A549 (cell line): ENCODE data around the gene FAM32A. TPM values are rescaled to one million over a fixed set of nuclear protein-coding genes. Genes with fewer than 3 reads are reported as not detected.

Experiments used
- ATAC-seq, 2 experiments: fragments of 200-7000 bp in 1 of 2; fragments of >200 bp in 1 of 2; cut with Nextera tagmentation in 1 of 2; cut with Tn5 transposase in 1 of 2; 3 replicates each; pipeline versions ENCODE4 v1.8.0 to v1.9.1; 2018 to 2020; ENCODE audit warnings: mild to moderate bottlenecking in 1 of 2, moderate library complexity in 1 of 2
- CTCF ChIA-PET: fragments of 300-600 bp; sonication (Branson Sonifier 250); formaldehyde crosslinking; extraction: SDS; loops from one replicate; lab custom pipeline; 2021; ENCODE audit warnings: antibody characterized with exemption, inconsistent platforms; lab: Yijun Ruan, JAX
- POLR2A ChIA-PET: fragments of 350-600 bp; formaldehyde crosslinking; extraction: SDS; loops from one replicate; lab custom pipeline; 2021; ENCODE audit warnings: antibody characterized with exemption, inconsistent platforms; lab: Yijun Ruan, JAX
- DNase-seq, 2 experiments: peaks; one replicate each; pipeline versions ENCODE4 v3.0.0 to v3.0.0-alpha.2; 2011 to 2016; ENCODE audit warnings: low read depth in 1 of 2, low spot score in 1 of 2
- FAIRE-seq: peaks from 2 replicates; lab custom pipeline; 2011; peaks lifted over from hg19 to GRCh38; lab: Jason Lieb, UNC
- H3K27ac ChIP-seq, 2 experiments: fragments of >200 bp; sonication (Bioruptor Twin); formaldehyde crosslinking; 3 replicates each; pipeline ENCODE4 v1.5.1; 2016 to 2017
- H3K4me1 ChIP-seq: fragments of >200 bp; sonication (Bioruptor Twin); formaldehyde crosslinking; 3 replicates; pipeline ENCODE4 v1.6.1; 2016
- H3K4me2 ChIP-seq: fragments of >200 bp; sonication (Bioruptor Twin); formaldehyde crosslinking; 3 replicates; pipeline ENCODE4 v1.6.1; 2016
- H3K4me3 ChIP-seq: fragments of >200 bp; sonication (Bioruptor Twin); formaldehyde crosslinking; 3 replicates; pipeline ENCODE4 v1.5.1; 2016
- H3K9me3 ChIP-seq: fragments of >200 bp; sonication (Bioruptor Twin); formaldehyde crosslinking; 3 replicates; pipeline ENCODE4 v1.6.1; 2016
- ATOH8 ChIP-seq: fragments of 250-450 bp; sonication (Bioruptor Pico); IDR thresholded peaks from 2 replicates; pipeline ENCODE4 v1.5.0; 2020; ENCODE audit warnings: low read depth, mild to moderate bottlenecking, moderate library complexity
- BCL3 ChIP-seq: fragments of >200 bp; sonication (Bioruptor Twin); formaldehyde crosslinking; IDR thresholded peaks from 3 replicates; pipeline ENCODE4 v1.6.1; 2016
- BHLHE40 ChIP-seq: IDR thresholded peaks from 2 replicates; pipeline ENCODE4 v1.6.1; 2012; ENCODE audit warnings: low read depth, low read length, inconsistent platforms
- CEBPB ChIP-seq, 2 experiments: fragments of >200 bp in 1 of 2; sonication (Bioruptor Twin) in 1 of 2; formaldehyde crosslinking in 1 of 2; IDR thresholded peaks; 2 replicates each; pipeline ENCODE4 v1.6.1; 2012 to 2016
- CHD2 ChIP-seq: fragments of 150-350 bp; IDR thresholded peaks from 2 replicates; pipeline ENCODE4 v1.6.1; 2014; ENCODE audit warnings: low read length; ENCODE audit not compliant: partially characterized antibody
- CTCF ChIP-seq: fragments of >200 bp; sonication (Bioruptor Twin); formaldehyde crosslinking; IDR thresholded peaks from 3 replicates; pipeline ENCODE4 v1.5.1; 2016
- E2F6 ChIP-seq: IDR thresholded peaks from 2 replicates; pipeline ENCODE4 v1.6.1; 2012; ENCODE audit warnings: low read depth, borderline replicate concordance
- EHF ChIP-seq: fragments of 250-450 bp; sonication (Bioruptor Pico); IDR thresholded peaks from 2 replicates; pipeline ENCODE4 v1.5.0; 2020; ENCODE audit warnings: mild to moderate bottlenecking
- EHMT2 ChIP-seq: fragments of 200-600 bp; sonication (generic); IDR thresholded peaks from 2 replicates; pipeline ENCODE4 v1.6.1; 2016; ENCODE audit warnings: antibody characterized with exemption, low read depth, mild to moderate bottlenecking, moderate library complexity
- FOSL2 ChIP-seq, 2 experiments: fragments of 450-650 bp in 1 of 2; fragments of >200 bp in 1 of 2; sonication (Bioruptor Twin) in 1 of 2; formaldehyde crosslinking; IDR thresholded peaks; 2 replicates each; pipeline versions ENCODE4 v1.5.0 to v1.6.1; 2016 to 2020; ENCODE audit warnings: mild to moderate bottlenecking in 1 of 2, moderate library complexity in 1 of 2
- GATA3 ChIP-seq: IDR thresholded peaks from 2 replicates; pipeline ENCODE4 v1.6.1; 2012; ENCODE audit warnings: borderline replicate concordance
- HDAC2 ChIP-seq: fragments of 200-600 bp; sonication (generic); IDR thresholded peaks from 2 replicates; pipeline ENCODE4 v1.6.1; 2016
- HEYL ChIP-seq: fragments of 250-450 bp; sonication (Bioruptor Pico); IDR thresholded peaks from 2 replicates; pipeline ENCODE4 v1.8.0; 2021; ENCODE audit warnings: mild to moderate bottlenecking, moderate library complexity
- HOXB13 ChIP-seq: fragments of 250-450 bp; sonication (Bioruptor Pico); IDR thresholded peaks from 2 replicates; pipeline ENCODE4 v1.5.0; 2020; ENCODE audit warnings: low read depth, mild to moderate bottlenecking, moderate library complexity
- JUN ChIP-seq, 2 experiments: fragments of >200 bp; sonication (Bioruptor Twin); formaldehyde crosslinking; IDR thresholded peaks; 2 replicates in 1 of 2; 3 replicates in 1 of 2; pipeline ENCODE4 v1.6.1; 2016 to 2017
- KDM1A ChIP-seq: fragments of 200-600 bp; sonication (generic); IDR thresholded peaks from 2 replicates; pipeline ENCODE4 v1.6.1; 2016; ENCODE audit warnings: low read depth, mild to moderate bottlenecking
- MAX ChIP-seq: IDR thresholded peaks from 2 replicates; pipeline ENCODE4 v1.6.1; 2012
- MYC ChIP-seq: IDR thresholded peaks from 2 replicates; pipeline ENCODE4 v1.6.1; 2012; ENCODE audit warnings: mild to moderate bottlenecking, inconsistent platforms, low read length, improper control_type of control experiment, borderline replicate concordance
- NPAS2 ChIP-seq: fragments of 250-450 bp; sonication (Bioruptor Pico); IDR thresholded peaks from 2 replicates; pipeline ENCODE4 v1.8.0; 2022; ENCODE audit warnings: mild to moderate bottlenecking, moderate library complexity, borderline replicate concordance
- NR3C1 ChIP-seq: fragments of >200 bp; sonication (Bioruptor Twin); formaldehyde crosslinking; IDR thresholded peaks from 3 replicates; pipeline ENCODE4 v1.6.1; 2017
- POLR2AphosphoS2 ChIP-seq: conservative IDR thresholded peaks from 2 replicates; pipeline ENCODE4 v1.6.1; 2012; ENCODE audit warnings: low read length, improper control_type of control experiment, inconsistent platforms
- RAD21 ChIP-seq, 2 experiments: fragments of >200 bp in 1 of 2; sonication (Bioruptor Twin) in 1 of 2; formaldehyde crosslinking in 1 of 2; IDR thresholded peaks in 1 of 2; conservative IDR thresholded peaks in 1 of 2; 2 replicates in 1 of 2; 3 replicates in 1 of 2; pipeline ENCODE4 v1.6.1; 2012 to 2018; ENCODE audit warnings: inconsistent platforms in 1 of 2
- RCOR1 ChIP-seq: fragments of 150-350 bp; IDR thresholded peaks from 2 replicates; pipeline ENCODE4 v1.6.1; 2014; ENCODE audit warnings: antibody characterized with exemption, low read length, low read depth
- SMC3 ChIP-seq: fragments of >200 bp; sonication (Bioruptor Twin); formaldehyde crosslinking; IDR thresholded peaks from 3 replicates; pipeline ENCODE4 v1.6.1; 2018; ENCODE audit warnings: inconsistent platforms
- TFCP2L1 ChIP-seq: fragments of 250-450 bp; sonication (Bioruptor Pico); IDR thresholded peaks from 2 replicates; pipeline ENCODE4 v1.5.0; 2021; ENCODE audit warnings: mild to moderate bottlenecking
- ZC3H11A ChIP-seq: fragments of 450-650 bp; IDR thresholded peaks from 2 replicates; pipeline ENCODE4 v1.6.1; 2014; ENCODE audit warnings: antibody characterized with exemption, mild to moderate bottlenecking
- ZNF302 ChIP-seq: fragments of 250-450 bp; sonication (Bioruptor Pico); IDR thresholded peaks from 2 replicates; pipeline ENCODE4 v1.9.0; 2021; ENCODE audit warnings: inconsistent platforms, mild to moderate bottlenecking, moderate library complexity
- WGBS: methylation state at CpG from one replicate; pipeline ENCODE4 v1.1.6; 2017; ENCODE audit errors: missing lambda C conversion rate; 5-methylcytosine and 5-hydroxymethylcytosine counted together
- polyA plus RNA-seq, 4 experiments: library from polyadenylated mRNA; depleted of rRNA in 3 of 4; stranded (reverse); fragments of >200 nt; fragmentation: RNase III in 1 of 4; extraction: RNeasy Plus Mini Kit Qiagen cat#74134 plus additional on column Dnase treatment in 1 of 4; gene quantifications; 2 replicates in 3 of 4; 3 replicates in 1 of 4; pipeline ENCODE4 v1.2.3, GENCODE V29; 2011 to 2017

The FAM32A gene
- polyA plus RNA-seq, 2 of the 4 experiments (the other 2 are of a cell fraction): 80.8 to 108 TPM

GRCh38 chr19:16166417-16166816 is 18.8 kb upstream of the FAM32A start:
- DNase-seq (no peak), FAIRE-seq (no peak), ATAC-seq (no peak)
- peaks cover 18% of the 10 kb centered on the region for H3K4me1 ChIP-seq
- CTCF ChIA-PET: no interaction called here
- no peaks in the 10 kb centered on the region for H3K9me3 ChIP-seq
- no peak for TF ChIP-seq SMC3
- no peak for TF ChIP-seq FOSL2 (IDR thresholded peaks at IDR 0.05)
- no peak for TF ChIP-seq FOSL2 (CRISPR knock-in tag; IDR thresholded peaks at IDR 0.05)
- TF ChIP-seq GATA3: no peak
- no peak for TF ChIP-seq RCOR1
- no peak for TF ChIP-seq ZC3H11A
- TF ChIP-seq POLR2AphosphoS2: no peak
- no peak for TF ChIP-seq RAD21 (conservative IDR thresholded peaks at IDR 0.05 in 1 of 2, IDR thresholded peaks at IDR 0.05 in 1 of 2)
- TF ChIP-seq EHMT2: no peak
- no peak for TF ChIP-seq HDAC2
- TF ChIP-seq MYC: no peak
- no peak for TF ChIP-seq KDM1A
- no peak for TF ChIP-seq JUN (IDR thresholded peaks at IDR 0.05)
- no peak for TF ChIP-seq NPAS2 (CRISPR knock-in tag)
- POLR2A ChIA-PET: no interaction called here
- no peak overlapping the region for H3K4me3 ChIP-seq
- H3K4me2 ChIP-seq: no peak overlapping the region
- H3K27ac ChIP-seq: no peak overlapping the region
- WGBS: 83% methylated on average over 1 of the region's 1 CpG

- FAIRE-seq: no peak
These were observed 18.2 kb upstream of the FAM32A start for GRCh38 chr19:16167055-16167454.

More at GRCh38 chr19:16167055-16167454, 18.2 kb upstream of the FAM32A start:
- Histone ChIP-seq H3K27ac (no peak overlapping the region), H3K4me1 (peaks cover 14% of the 10 kb centered on the region; the same call in 2 of the 3 replicates), H3K4me3 (no peak overlapping the region), H3K9me3 (no peaks in the 10 kb centered on the region), H3K4me2 (no peak overlapping the region)
- TF ChIP-seq POLR2AphosphoS2 (no peak), RCOR1 (no peak), TFCP2L1 (CRISPR knock-in tag) (no peak), CEBPB (IDR thresholded peaks at IDR 0.05) (no peak), EHF (CRISPR knock-in tag) (no peak), CHD2 (no peak), BCL3 (no peak), ZC3H11A (no peak), SMC3 (no peak), NR3C1 (no peak), HEYL (no peak), RAD21 (conservative IDR thresholded peaks at IDR 0.05 in 1 of 2, IDR thresholded peaks at IDR 0.05 in 1 of 2) (no peak), ZNF302 (CRISPR knock-in tag) (no peak), BHLHE40 (no peak), E2F6 (no peak), HOXB13 (CRISPR knock-in tag) (no peak), ATOH8 (CRISPR knock-in tag) (no peak), CTCF (no peak), MAX (no peak)
- DNase-seq (no peak), ATAC-seq (no peak)
- CTCF ChIA-PET: no interaction called here
- 71% methylated on average over 5 of the region's 5 CpGs for WGBS
- POLR2A ChIA-PET: no interaction called here
